Measurements from ENCODE around the gene SNX14. TPM values are rescaled to one million over a fixed set of nuclear protein-coding genes. Genes with fewer than 3 reads are reported as not detected.

SNX14 gene
- total RNA-seq, 4 donors from 2014 or later, result 50.8 to 97.3 (median 76.9) TPM

DNA sequence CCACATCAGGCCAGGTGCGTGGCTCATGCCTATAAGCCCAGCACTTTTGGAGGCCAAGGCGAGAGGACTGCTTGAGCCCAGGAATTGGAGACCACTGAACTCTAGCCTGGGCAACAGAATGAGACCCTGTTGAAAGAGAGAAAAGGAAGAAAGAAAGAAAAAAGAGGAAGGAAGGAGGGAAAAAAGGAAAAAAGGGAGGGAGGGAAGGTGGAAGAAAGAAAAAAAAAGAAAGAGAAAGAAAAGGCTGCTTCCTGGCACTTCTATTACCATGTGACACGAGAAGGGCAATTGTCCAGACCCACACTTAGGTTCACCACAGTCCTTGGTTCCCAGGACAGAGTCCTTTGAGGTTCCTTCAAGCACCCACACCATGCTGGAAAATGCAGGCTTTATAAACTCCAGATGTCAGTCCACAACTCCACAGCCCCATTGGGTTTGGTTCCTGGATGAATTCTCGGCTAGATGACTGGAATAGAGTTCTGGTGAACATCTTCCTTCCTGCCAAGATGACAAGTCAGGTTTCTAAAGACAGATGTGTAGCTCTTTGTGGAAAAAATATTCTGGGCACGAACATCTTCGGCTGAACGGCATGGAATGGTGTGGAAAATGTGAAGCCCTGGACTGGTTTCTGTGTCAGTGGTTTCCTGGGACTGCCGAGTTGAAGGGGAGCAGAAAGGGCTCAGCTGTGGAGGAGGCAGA is 111.3 kb downstream of the SNX14 start:
- H3K9me3 ChIP-seq, result no peaks in the 10 kb centered on the region
- H3K4me1 ChIP-seq, result peaks cover 0 to 8% (median 0%) of the 10 kb centered on the region in 4 donors
- WGBS, 2 donors, result 71 to 78% methylated on average over 8 of the region's 8 CpGs
- TF ChIP-seq, protein P1, sequence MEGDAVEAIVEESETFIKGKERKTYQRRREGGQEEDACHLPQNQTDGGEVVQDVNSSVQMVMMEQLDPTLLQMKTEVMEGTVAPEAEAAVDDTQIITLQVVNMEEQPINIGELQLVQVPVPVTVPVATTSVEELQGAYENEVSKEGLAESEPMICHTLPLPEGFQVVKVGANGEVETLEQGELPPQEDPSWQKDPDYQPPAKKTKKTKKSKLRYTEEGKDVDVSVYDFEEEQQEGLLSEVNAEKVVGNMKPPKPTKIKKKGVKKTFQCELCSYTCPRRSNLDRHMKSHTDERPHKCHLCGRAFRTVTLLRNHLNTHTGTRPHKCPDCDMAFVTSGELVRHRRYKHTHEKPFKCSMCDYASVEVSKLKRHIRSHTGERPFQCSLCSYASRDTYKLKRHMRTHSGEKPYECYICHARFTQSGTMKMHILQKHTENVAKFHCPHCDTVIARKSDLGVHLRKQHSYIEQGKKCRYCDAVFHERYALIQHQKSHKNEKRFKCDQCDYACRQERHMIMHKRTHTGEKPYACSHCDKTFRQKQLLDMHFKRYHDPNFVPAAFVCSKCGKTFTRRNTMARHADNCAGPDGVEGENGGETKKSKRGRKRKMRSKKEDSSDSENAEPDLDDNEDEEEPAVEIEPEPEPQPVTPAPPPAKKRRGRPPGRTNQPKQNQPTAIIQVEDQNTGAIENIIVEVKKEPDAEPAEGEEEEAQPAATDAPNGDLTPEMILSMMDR (IDR thresholded peaks at IDR 0.05), result no peak
- no peak for TF ChIP-seq EP300 (IDR thresholded peaks at IDR 0.05)
- no peak for TF ChIP-seq POLR2A (IDR thresholded peaks at IDR 0.05)
- no peak overlapping the region for H3K4me3 ChIP-seq
- no peaks in the 10 kb centered on the region for H3K27me3 ChIP-seq
- no peaks in the 10 kb centered on the region for H3K36me3 ChIP-seq
- no peak for DNase-seq (ENCODE audit: low spot score in 2 of 2)
- peak overlapping the region in 1 of 4 donors; percentile 45 for H3K27ac ChIP-seq

DNA sequence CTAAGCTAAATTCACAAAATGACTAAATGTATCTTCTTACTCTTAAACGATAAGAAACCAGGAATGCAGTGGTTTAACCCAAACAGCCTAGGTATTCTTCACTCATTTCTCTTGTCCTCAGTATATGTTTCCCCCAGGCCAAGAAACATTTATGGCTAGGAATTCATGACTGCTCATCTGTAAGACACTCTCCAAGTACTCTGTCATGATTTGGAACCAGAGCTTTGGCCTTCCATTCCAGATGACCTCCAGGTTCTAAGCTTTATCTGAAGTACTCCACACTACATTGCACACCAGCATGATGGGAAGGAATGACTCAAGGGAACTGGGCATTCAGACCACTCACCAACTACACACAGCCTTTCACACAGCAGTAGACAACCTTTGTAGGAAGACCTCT is 114.5 kb downstream of the SNX14 start:
- Histone ChIP-seq H3K9me3 (peaks cover 0 to 9% (median 0%) of the 10 kb centered on the region in 4 donors), H3K27ac (no peak overlapping the region), H3K27me3 (no peaks in the 10 kb centered on the region), H3K4me3 (no peak overlapping the region), H3K36me3 (peaks cover 0 to 10% (median 0%) of the 10 kb centered on the region in 3 donors), H3K4me1 (peaks cover 0 to 8% (median 0%) of the 10 kb centered on the region in 4 donors)
- DNase-seq (ENCODE audit: low spot score in 2 of 2), result no peak
- WGBS, 2 donors, result 89 to 90% methylated on average over 1 of the region's 1 CpG
- TF ChIP-seq, protein P1 (IDR thresholded peaks at IDR 0.05), result no peak
- no peak for TF ChIP-seq POLR2A (IDR thresholded peaks at IDR 0.05)
- no peak for TF ChIP-seq EP300 (IDR thresholded peaks at IDR 0.05)

DNA sequence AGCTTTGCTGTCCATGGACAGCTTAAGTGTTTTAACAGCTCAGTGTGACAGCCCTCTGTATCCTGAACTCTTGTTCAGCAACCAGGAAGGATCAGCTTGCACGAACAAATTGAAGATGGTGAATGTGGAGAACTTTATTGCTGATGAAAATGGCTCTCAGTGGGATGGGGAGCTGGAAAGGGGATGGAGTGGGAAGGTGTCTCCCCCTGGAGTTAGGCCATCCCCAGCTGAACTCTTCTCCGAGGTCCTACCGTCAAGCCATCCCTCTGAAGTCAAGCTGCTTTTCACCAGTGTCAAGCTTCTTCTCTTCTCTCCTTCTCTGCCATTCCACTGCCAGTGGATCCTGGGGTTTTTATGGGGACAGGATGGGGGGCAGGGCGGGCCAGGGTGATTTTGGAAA is 117.1 kb downstream of the SNX14 start:
- no peak for DNase-seq (ENCODE audit: low spot score in 2 of 2)
- Histone ChIP-seq H3K9me3 (peaks cover 0 to 9% (median 0%) of the 10 kb centered on the region in 4 donors), H3K27me3 (no peaks in the 10 kb centered on the region), H3K36me3 (peaks cover 0 to 10% (median 0%) of the 10 kb centered on the region in 3 donors), H3K27ac (no peak overlapping the region), H3K4me3 (no peak overlapping the region), H3K4me1 (no peaks in the 10 kb centered on the region)
- TF ChIP-seq POLR2A (IDR thresholded peaks at IDR 0.05), result no peak
- TF ChIP-seq, protein P1 (IDR thresholded peaks at IDR 0.05), result no peak
- no peak for TF ChIP-seq EP300 (IDR thresholded peaks at IDR 0.05)
- 87 to 94% methylated on average over 4 of the region's 4 CpGs for WGBS, 2 donors

DNA sequence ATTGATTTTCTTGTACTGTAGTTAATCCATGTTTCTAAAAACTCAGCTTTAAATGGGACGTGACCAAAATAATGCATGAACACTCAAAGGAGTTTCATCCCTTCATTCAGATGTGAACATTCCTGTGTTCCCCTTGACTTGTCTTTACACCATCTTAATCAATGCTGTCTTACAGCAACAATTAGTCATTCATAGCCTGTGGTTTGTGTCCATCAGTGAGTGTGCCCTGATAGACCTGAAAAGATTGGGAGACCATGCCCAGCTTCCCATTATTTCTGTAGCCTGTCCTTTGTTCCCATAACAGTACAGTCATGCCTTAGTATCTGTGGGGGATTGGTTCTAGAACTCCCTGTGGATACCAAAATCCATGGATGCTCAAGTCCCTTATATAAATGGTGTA is 119.9 kb downstream of the SNX14 start:
- TF ChIP-seq POLR2A (IDR thresholded peaks at IDR 0.05) (no peak), EP300 (IDR thresholded peaks at IDR 0.05) (no peak)
- TF ChIP-seq, protein P1 (IDR thresholded peaks at IDR 0.05), result no peak
- H3K36me3 ChIP-seq, result peaks cover 0 to 10% (median 0%) of the 10 kb centered on the region in 3 donors
- H3K4me1 ChIP-seq, result no peaks in the 10 kb centered on the region
- 82 to 85% methylated on average over 1 of the region's 1 CpG for WGBS, 2 donors
- H3K27me3 ChIP-seq, result no peaks in the 10 kb centered on the region
- no peak overlapping the region for H3K4me3 ChIP-seq
- H3K27ac ChIP-seq, result no peak overlapping the region
- peaks cover 0 to 9% (median 0%) of the 10 kb centered on the region in 4 donors for H3K9me3 ChIP-seq
- DNase-seq (ENCODE audit: low spot score in 2 of 2), result no peak

DNA sequence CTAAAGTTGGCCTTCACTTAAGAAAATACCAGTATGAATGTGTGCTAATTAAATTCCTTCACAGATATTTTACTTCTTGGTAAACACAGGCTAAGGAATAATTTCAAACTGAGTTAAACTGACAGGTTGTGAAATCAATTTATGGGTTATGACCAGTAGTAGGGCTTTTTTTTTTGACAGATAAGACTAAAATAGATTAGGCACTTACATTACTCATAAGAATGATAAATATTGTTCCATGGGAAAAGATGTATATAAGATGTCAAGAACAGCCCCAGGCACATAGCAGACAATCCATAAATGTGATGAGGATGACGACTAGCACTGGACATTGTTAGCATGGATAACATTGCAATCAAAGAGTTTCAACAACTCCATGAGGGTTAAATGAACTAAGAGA is 120.9 kb downstream of the SNX14 start:
- no peak overlapping the region for H3K27ac ChIP-seq
- no peaks in the 10 kb centered on the region for H3K27me3 ChIP-seq
- no peak for TF ChIP-seq EP300 (IDR thresholded peaks at IDR 0.05)
- TF ChIP-seq POLR2A (IDR thresholded peaks at IDR 0.05), result no peak
- TF ChIP-seq, protein P1 (IDR thresholded peaks at IDR 0.05), result no peak
- 57 to 60% methylated on average over 1 of the region's 1 CpG for WGBS, 2 donors
- no peak for DNase-seq (ENCODE audit: low spot score in 2 of 2)
- H3K4me1 ChIP-seq, result no peaks in the 10 kb centered on the region
- H3K4me3 ChIP-seq, result no peak overlapping the region
- H3K36me3 ChIP-seq, result peaks cover 0 to 10% (median 0%) of the 10 kb centered on the region in 3 donors
- H3K9me3 ChIP-seq, result peaks cover 0 to 9% (median 0%) of the 10 kb centered on the region in 4 donors
